Adrenal gland (tissue), 5 donors: ENCODE data around the gene PRICKLE2.

ENCODE experiments used
- POLR2A ChIP-seq, 2 donors: fragments of 450-650 bp; IDR thresholded peaks; one replicate each; pipeline ENCODE4 v1.6.1; 2017; ENCODE audit warnings: antibody characterized with exemption in 2 of 2, mild to moderate bottlenecking in 2 of 2, moderate library complexity in 1 of 2
- TF ChIP-seq, protein P1 (sequence below), 6 experiments: fragments of 450-650 bp in 4 of 6; fragments of 200-600 bp in 2 of 6; sonication (generic) in 1 of 6; IDR thresholded peaks; 1 replicate in 5 of 6; 2 replicates in 1 of 6; pipeline versions ENCODE4 v1.5.1 to v1.8.0; 2016 to 2021; ENCODE audit warnings: antibody characterized with exemption in 6 of 6, mild to moderate bottlenecking in 2 of 6, moderate library complexity in 1 of 6
- donor health status: DM: no; HTN: no; CAD: no.

DNA sequence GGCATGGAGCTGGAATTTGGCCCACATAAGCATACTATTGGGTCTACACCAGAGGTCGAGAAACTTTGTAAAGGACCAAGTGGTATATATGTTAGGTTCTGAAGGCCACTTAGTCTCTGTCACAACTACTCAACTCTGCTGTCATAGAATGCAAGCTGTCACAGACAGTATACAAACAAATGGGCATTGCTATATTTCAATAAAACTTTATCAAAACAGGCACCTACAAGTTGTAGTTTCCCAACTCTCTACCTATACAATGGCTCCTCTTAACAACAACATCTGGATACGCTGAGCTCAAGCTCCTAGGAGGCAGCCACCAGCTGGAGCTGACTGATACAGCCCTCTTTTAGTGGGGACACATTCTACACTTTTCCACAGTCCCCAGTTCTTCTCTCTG is 15.7 kb upstream of the PRICKLE2 start:
- TF ChIP-seq, protein P1, sequence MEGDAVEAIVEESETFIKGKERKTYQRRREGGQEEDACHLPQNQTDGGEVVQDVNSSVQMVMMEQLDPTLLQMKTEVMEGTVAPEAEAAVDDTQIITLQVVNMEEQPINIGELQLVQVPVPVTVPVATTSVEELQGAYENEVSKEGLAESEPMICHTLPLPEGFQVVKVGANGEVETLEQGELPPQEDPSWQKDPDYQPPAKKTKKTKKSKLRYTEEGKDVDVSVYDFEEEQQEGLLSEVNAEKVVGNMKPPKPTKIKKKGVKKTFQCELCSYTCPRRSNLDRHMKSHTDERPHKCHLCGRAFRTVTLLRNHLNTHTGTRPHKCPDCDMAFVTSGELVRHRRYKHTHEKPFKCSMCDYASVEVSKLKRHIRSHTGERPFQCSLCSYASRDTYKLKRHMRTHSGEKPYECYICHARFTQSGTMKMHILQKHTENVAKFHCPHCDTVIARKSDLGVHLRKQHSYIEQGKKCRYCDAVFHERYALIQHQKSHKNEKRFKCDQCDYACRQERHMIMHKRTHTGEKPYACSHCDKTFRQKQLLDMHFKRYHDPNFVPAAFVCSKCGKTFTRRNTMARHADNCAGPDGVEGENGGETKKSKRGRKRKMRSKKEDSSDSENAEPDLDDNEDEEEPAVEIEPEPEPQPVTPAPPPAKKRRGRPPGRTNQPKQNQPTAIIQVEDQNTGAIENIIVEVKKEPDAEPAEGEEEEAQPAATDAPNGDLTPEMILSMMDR (IDR thresholded peaks at IDR 0.05), result no peak
- TF ChIP-seq POLR2A (IDR thresholded peaks at IDR 0.05), result no peak
